NCI-H2227 (cell line): ENCODE results near the gene MIDN.
"Not testable (repeated sequence)": the region's sequence is repeated elsewhere in the genome, so short reads cannot be mapped to it uniquely, and the experiment has no call there.

Source experiments
- DNase-seq: peaks from one replicate; lab custom pipeline; 2025; ENCODE audit not compliant: unreplicated experiment; lab: John Stamatoyannopoulos, UW

The MIDN gene

GRCh38 chr19:1248139-1248785 lies at the start of gene MIDN:
Gene MIDN, plus strand, starts transcription at chr19:1248583. Its CDS starts 1,714 bp downstream, at chr19:1250297.
- peak; percentile 86 for DNase-seq

DNA sequence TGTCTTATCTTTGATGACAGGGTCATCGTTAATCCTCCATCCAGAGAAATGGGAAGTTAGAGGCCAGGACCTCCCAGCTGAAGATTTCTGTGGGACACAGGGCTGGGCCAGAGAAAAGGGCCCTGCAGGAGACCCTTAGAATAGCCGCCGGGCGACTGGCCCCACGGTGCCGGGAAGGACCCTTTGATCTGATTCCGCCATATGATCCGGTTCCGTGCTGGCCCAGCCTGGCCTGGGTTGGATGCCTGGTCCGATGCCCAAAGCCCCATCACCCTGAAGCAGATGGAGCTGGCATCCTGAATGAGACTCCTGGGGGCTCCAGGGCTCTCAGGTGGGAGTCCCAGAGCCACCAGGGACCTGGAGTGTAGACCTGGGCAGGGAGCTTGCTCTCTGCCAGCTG lies 48.9 kb upstream of the MIDN start:
- no peak for DNase-seq

DNA sequence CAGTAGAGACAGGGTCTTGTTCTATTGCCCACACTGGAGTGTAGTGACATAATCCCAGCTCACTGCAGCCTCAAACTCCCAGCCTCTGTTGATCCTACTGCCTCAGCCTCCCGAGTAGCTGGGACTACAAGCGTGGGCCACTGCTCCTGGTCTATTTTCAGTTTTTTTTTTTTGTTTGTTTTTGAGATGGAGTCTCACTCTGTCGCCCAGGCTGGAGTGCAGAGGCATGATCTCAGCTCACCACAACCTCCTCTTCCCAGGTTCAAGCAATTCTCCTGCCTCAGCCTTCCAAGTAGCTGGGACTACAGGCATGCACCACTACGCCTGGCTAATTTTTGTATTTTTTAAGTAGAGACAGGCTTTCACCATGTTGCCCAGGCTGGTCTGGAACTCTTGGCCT lies 47.8 kb upstream of the MIDN start:
- DNase-seq = not testable (repeated sequence)

DNA sequence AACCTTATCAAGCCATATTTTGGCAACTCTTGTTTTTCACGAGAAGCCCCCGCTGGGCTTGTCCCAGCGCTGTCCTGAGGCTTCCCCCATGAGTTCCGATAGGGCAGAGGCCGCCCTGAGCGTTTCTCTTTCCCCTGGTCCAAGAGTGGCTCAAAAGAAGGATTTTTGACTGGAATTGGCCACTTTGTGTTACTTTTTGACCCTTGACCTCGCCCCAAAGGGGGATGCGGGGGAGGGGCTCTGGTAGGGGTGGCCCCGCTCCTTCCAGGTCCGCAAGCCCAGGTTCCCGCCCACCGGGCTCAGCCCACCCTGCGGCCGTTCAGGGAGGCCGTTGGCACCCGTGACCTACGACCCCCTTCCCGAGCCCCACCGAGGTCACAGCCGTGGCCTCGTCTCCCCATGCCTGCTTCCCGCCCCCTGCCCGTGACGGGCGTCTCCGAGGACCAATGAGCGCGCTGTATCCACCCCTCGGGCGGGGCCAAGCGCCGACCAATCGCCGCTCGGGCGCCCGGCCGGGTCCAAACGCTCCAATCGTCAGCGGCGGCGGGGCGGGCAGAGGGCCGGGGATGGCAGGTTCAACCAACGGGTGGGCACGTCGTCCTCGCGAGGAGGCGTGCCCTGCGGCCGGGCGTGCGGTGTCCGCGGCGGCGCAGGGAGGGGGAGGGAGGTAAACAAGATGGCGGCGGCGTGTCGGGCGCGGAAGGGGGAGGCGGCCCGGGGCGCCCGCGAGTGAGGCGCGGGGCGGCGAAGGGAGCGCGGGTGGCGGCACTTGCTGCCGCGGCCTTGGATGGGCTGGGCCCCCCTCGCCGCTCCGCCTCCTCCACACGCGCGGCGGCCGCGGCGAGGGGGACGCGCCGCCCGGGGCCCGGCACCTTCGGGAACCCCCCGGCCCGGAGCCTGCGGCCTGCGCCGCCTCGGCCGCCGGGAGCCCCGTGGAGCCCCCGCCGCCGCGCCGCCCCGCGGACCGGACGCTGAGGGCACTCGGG lies 43.0 kb upstream of the MIDN start, which contains the start of gene STK11:
STK11 (plus strand) TSS at position 665 of the 986 bp plus-strand sequence. CDS start 1,136 bp downstream, outside the sequence.
- peak; percentile 97 for DNase-seq

GRCh38 chr19:1206150-1206863 lies 42.1 kb upstream of the MIDN start:
- DNase-seq = no peak

- no peak for DNase-seq
These were observed 41.4 kb upstream of the MIDN start for GRCh38 chr19:1206864-1207450.

- not testable (repeated sequence) for DNase-seq
These were observed 39.6 kb upstream of the MIDN start for GRCh38 chr19:1208830-1209229.

GRCh38 chr19:1210227-1210538 lies 38.2 kb upstream of the MIDN start:
- no peak for DNase-seq

GRCh38 chr19:1211494-1212234 lies 36.7 kb upstream of the MIDN start:
- peak; percentile 30 for DNase-seq

- DNase-seq = no peak
These were observed 34.7 kb upstream of the MIDN start for GRCh38 chr19:1213391-1214286.

DNA sequence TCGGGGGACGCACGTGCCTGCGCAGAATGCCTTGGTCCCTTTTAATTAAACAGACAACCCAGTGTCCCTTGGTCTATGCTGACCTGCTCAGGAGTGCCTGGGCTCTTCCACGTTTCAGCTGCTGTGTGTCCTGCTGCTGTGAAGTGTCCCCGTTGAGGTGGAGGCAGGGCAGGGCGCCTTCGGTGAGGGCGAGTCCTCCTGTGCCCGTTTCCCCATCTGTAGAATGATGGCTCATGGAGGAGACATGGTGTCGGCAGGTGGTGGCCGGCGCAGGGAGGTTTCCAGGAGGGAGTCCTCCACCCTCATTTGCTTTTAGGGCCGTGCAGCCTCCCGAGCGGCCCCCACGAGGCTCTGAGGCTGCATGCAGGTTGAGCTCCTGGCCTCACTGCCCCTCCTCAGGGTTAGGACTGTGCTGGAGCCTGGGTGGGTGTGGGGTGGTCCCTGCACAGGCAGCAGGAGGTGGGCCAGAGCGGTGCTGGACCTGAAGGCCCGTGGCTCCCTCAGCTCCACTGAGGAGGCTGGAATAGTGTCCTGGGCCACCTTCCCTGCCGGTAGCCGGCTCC lies 34.0 kb upstream of the MIDN start:
- DNase-seq = no peak

GRCh38 chr19:1214862-1215731 lies 33.3 kb upstream of the MIDN start:
- no peak for DNase-seq

GRCh38 chr19:1216756-1217155 lies 31.6 kb upstream of the MIDN start:
- no peak for DNase-seq

DNA sequence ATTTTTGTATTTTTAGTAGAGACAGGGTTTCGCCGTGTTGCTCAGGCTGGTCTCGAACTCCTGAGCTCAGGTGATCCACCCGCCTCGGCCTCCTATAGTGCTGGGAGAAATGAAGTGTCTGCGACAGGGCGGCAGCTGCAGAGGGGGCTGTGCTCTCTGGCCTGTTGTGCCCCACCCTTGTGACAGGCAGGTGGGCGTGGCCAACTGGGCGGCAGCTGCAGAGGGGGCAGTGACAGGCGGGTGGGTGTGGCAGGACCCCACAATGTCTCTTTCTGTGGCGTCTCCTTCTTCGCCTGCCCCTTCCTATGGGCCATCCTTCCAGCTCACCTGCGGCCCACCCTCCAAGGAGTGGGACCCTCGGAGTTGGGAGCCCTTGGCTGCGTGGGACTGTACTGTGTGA lies 31.0 kb upstream of the MIDN start:
- DNase-seq = peak; percentile 24

DNA sequence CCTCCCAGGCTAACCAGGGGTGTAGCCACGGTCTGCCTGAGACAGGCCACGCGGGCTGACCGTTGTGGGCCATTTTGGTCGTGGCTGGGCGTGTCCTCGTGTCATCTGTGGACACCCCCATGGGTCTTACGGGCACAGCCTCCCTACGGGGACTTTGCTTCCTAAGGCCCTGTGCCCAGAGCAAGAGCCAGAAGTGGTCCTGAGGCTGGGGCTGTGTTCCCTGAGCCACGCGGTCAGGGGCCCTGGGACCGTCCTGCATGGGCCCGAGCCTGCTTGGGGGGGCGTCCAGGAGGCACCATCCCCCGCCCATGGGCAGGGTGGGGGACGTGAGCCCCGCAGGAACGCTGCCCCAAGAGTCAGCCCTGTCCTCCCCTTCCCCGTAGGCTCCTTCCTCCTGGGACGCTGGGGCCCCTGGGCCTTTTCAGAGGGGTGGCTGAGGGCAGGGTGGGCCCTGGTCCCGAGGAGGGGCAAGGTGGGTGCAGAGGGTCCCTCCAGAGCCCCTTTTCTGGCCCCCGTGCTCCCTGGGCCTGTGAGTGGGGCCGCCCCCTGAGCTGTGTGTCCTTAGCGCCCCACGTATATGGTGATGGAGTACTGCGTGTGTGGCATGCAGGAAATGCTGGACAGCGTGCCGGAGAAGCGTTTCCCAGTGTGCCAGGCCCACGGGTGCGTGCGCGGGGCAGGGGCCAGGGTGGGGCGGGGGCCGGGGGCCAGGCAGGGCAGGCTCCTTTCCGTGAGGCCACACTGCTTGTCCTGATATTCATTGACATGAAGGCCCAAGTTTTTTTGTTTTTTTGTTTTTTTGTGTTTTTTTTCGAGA lies 29.4 kb upstream of the MIDN start:
- DNase-seq = no peak

DNA sequence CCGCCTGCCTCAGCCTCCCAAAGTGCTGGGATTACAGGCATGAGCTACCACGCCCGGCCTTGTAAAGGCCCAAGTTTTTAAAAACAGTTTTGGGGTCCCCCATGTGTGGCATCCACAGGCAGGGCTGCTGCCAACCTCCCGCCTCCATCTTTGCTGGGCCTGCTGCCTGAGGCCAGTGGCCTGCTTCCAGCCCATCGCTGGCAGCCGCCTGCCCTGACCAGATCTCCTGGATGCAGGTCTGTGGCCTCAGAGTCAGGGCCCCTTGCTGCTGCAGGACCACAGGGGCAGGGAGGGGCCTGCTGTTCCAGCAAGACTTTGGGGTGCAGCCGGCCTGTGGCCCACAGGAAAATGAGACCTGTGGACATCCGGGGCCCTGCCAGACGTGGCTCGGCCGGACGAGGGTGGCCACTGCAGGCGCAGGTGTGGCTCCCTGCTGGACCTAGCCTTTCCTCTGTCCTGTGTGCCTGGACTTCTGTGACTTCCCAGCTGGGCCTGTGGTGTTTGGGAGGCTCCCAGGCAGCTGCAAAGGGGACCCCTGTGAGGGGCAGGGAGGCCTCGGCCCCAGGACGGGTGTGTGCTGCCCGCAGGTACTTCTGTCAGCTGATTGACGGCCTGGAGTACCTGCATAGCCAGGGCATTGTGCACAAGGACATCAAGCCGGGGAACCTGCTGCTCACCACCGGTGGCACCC lies 28.5 kb upstream of the MIDN start:
- no peak for DNase-seq

GRCh38 chr19:1220477-1220930 lies 27.9 kb upstream of the MIDN start:
- no peak for DNase-seq
